ENCODE results near the gene JADE2. TPM values are rescaled to one million over a fixed set of nuclear protein-coding genes. Genes with fewer than 3 reads are reported as not detected.

The JADE2 gene
- total and polyA plus RNA-seq, 2 of the 8 experiments (the other 6 are each of a cell fraction or from before 2014, with no cell fraction given) = 19.2 to 55.8 TPM

DNA sequence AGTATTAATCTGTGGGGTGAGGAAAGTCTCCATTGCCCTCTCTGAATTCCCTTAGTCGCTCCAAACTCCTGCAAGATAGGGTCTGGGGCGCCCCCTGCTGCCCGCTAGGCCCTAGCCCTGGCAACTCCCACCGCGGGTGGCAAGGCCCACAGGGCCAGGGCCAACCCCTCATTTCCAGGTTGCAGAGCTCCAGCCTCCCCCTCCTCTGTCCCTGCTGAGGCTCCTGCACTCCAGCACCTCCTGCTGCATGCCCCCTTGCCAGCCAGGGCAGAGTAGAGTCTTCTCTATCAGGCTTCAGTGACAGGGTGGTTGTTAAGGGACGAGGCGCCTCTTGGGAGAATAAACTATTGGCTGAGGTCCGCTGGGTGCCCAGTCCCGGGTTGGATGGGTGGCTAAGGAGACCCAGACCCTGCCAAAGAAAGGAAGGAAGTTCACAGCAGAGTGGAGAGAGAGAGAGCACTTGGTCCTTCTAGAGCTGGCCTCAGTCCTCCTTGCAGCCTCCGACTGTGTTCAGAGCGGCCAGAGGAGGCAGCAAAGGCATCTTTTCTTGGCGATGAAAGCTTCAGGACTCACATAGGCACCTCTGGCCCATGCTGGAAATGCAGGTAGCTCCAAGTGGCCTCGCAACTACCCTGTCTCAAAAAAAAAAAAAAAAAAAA lies 61.5 kb downstream of the JADE2 start (continued):
- TF ChIP-seq, protein P1, sequence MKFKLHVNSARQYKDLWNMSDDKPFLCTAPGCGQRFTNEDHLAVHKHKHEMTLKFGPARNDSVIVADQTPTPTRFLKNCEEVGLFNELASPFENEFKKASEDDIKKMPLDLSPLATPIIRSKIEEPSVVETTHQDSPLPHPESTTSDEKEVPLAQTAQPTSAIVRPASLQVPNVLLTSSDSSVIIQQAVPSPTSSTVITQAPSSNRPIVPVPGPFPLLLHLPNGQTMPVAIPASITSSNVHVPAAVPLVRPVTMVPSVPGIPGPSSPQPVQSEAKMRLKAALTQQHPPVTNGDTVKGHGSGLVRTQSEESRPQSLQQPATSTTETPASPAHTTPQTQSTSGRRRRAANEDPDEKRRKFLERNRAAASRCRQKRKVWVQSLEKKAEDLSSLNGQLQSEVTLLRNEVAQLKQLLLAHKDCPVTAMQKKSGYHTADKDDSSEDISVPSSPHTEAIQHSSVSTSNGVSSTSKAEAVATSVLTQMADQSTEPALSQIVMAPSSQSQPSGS (IDR thresholded peaks at IDR 0.05; ENCODE audit: low read length) = 0 out of 2 replicates have a peak, but pooled peaks have one; percentile 18
- TF ChIP-seq, protein P2, sequence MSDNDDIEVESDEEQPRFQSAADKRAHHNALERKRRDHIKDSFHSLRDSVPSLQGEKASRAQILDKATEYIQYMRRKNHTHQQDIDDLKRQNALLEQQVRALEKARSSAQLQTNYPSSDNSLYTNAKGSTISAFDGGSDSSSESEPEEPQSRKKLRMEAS (IDR thresholded peaks at IDR 0.05) = no peak
- TF ChIP-seq ASH2L (IDR thresholded peaks at IDR 0.05; ENCODE audit: low read length) = peak; percentile 49
- TF ChIP-seq CREB1 (IDR thresholded peaks at IDR 0.05) = 0 out of 2 replicates have a peak, but pooled peaks have one; percentile 12
- no peak for TF ChIP-seq CHD1 (IDR thresholded peaks at IDR 0.05; ENCODE audit: low read depth, low read length)
- TF ChIP-seq YY1 (IDR thresholded peaks at IDR 0.05; ENCODE audit: low read depth, low read length) = peak; percentile 32; the same call in 1 of the 2 replicates
- TF ChIP-seq HDAC6 (IDR thresholded peaks at IDR 0.05; ENCODE audit: low read depth, low read length) = no peak
- TF ChIP-seq TEAD4 (IDR thresholded peaks at IDR 0.05; ENCODE audit: low read depth, low read length) = no peak

All from H1 (cell line).